GM12865 (cell line): ENCODE data around the gene BAIAP2.

Source experiments
- DNase-seq: peaks from one replicate; pipeline ENCODE4 v3.0.0; 2010; ENCODE audit warnings: low read depth
- H3K4me3 ChIP-seq: 2 replicates; pipeline ENCODE4 v1.5.1; 2011; ENCODE audit warnings: mild to moderate bottlenecking, low read depth, low read length, control low read depth
- TF ChIP-seq, protein P1 (sequence below): IDR thresholded peaks from 2 replicates; pipeline ENCODE4 v1.5.1; 2011; ENCODE audit warnings: low read length, control low read depth, low read depth, inconsistent platforms; ENCODE audit not compliant: insufficient read depth; ENCODE audit errors: missing control alignments

The BAIAP2 gene

DNA sequence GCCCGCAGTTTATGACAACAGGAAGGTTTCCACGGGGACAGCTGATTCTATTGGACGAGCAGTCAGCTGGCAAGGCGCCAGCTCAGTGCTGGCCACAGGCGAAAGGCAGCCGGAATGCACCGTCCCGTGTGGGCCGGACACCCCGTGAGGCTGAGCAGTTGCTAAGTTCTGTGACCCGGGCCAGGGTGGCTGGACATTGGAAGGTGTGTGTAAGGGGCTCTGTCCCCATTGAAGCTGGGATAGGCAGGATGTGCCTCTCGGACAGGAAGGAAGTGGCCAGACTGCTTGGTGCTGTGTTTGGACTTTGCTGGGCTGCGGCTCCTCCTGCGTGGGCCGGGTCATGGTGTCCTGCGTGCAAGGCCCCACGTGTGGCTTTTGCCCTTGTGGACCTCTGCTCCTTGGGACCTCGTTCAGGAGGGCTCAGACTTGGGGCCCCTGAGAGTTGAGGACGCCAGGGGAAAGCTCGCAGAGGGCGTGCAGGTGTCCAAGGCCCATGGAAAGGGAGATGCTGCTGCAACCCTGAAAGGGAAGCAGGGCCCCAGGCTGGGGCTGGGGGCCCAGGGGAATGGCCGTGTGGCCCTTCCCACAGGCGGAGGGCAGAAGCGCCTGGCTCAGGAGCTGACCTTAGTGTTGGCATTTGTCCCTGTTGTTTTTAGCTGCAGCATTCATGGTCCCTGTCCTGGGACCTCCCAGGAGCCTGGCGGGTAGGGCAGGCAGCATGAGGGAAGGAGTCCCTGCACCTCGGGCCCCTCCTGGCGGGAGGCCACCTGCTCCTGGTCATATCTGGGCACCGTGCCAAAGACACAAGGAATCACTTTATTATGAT, 10.0 kb downstream of the BAIAP2 start:
- no peak for DNase-seq
- no peak overlapping the region for H3K4me3 ChIP-seq
- TF ChIP-seq, protein P1, sequence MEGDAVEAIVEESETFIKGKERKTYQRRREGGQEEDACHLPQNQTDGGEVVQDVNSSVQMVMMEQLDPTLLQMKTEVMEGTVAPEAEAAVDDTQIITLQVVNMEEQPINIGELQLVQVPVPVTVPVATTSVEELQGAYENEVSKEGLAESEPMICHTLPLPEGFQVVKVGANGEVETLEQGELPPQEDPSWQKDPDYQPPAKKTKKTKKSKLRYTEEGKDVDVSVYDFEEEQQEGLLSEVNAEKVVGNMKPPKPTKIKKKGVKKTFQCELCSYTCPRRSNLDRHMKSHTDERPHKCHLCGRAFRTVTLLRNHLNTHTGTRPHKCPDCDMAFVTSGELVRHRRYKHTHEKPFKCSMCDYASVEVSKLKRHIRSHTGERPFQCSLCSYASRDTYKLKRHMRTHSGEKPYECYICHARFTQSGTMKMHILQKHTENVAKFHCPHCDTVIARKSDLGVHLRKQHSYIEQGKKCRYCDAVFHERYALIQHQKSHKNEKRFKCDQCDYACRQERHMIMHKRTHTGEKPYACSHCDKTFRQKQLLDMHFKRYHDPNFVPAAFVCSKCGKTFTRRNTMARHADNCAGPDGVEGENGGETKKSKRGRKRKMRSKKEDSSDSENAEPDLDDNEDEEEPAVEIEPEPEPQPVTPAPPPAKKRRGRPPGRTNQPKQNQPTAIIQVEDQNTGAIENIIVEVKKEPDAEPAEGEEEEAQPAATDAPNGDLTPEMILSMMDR = no peak

DNA sequence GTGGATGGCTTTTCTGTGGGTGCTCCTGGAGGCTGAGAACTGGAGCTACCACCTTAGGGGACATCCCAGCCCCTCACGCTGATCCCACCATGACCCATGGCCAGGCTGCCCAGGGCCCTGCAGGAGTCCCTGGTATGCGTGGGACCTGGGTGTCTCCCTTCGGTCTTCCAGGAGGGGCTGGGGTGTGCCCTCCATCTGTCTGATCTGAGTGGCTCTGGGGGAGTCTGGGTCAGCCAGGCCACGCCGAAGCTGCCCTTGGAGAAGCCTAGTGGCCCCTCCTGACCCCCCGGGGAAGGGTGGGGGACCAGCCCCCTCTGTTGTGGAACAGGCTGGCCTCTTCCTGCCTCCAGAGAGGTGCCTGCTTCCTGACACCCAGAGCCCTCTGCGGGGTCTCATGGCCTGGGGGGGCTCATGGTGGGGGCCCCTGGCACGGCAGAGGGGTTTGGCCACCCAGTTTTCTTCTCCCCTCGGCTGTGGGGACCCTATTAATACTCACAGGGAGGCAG, 10.7 kb downstream of the BAIAP2 start:
- no peak for DNase-seq
- TF ChIP-seq, protein P1 = no peak
- no peak overlapping the region for H3K4me3 ChIP-seq

DNA sequence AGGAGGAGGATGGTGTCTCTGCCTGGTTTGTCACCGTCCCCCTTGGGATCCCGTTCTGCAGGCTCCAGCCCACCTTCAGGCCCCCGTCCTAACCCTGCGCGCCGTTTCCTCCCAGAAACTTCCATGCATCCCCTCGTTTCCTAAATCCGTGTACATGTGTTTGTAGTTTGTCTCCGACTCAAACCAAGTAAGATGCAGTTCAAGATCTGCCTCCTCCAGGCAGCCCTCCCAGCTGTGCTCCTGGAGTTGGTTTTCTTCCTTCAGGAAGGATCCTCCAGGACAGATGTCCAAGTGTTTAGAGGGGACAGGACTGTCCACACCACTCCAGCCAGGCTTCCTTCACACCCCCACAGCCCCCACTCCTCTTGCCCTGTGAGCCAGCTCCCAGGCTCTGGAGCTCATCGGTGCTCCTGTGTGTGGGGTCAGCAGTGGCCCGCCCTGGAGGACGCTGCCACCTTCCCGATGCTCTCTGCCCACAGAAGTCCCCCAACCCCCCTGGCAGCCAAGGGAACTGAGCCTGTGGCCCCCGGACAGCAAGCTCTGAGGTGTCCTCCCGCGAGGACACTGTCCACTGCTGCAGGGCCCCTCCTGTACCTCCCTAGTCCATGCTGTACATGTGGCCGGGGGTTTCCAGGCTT, 11.3 kb downstream of the BAIAP2 start:
- no peak overlapping the region for H3K4me3 ChIP-seq
- TF ChIP-seq, protein P1 = no peak
- DNase-seq = no peak

DNA sequence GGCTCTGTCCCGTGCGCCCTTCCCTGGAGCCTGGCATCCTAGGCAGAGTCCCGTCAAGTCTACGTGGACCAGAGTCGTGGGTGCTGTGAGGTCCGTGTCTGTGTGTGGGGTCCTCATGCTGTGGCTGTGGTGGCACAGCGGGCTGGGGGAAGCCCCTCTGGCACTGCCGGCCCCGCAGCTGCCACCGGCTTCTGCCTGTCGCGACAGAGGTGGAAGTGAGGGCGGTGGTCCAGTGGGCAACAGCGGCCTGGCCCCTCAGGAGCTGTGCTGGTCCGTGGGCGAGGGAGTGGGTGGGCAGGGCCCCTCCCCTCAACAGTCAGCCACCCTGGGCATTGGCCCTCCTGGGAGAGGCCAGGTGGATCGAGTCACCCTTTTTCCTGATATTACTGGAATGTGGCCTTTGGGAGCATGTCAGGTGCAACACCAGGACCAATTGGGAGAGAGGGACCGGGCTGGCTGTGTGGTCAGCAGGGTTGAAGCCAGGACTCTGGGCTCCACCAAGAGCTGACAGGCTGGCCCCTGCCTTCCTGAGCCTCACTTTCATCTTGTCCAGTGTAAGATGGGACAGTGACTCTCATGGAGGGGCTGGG, 11.9 kb downstream of the BAIAP2 start:
- H3K4me3 ChIP-seq = no peak overlapping the region
- DNase-seq = no peak
- TF ChIP-seq, protein P1 = no peak

DNA sequence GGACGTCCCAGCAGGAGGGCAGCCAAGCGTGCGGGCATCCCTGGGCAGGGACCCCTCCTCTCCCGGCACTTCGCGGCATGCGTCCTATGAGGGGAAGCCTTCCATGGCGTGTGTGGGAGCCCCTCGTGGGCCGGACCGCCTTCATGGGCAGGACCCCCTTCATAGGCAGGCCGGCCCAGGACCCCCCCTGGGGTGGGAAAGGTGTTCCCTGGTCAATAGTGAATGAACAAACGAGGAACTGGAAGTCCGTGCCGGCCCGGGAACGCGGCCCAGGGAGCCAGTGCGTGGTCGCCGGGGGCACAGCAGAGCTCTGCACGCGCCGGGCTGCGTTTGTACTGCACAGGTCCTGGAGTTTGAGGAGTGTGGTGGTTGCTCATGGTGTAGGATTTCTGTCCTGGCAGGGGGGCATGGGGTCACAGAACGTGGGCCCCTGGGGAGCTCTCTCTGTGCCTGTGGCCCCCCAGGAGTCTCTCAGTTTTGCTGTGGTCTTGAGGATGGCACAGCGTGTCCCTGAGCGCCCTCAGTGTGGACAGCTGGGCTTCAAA, 13.9 kb downstream of the BAIAP2 start:
- TF ChIP-seq, protein P1 = no peak
- DNase-seq = no peak
- H3K4me3 ChIP-seq = no peak overlapping the region

DNA sequence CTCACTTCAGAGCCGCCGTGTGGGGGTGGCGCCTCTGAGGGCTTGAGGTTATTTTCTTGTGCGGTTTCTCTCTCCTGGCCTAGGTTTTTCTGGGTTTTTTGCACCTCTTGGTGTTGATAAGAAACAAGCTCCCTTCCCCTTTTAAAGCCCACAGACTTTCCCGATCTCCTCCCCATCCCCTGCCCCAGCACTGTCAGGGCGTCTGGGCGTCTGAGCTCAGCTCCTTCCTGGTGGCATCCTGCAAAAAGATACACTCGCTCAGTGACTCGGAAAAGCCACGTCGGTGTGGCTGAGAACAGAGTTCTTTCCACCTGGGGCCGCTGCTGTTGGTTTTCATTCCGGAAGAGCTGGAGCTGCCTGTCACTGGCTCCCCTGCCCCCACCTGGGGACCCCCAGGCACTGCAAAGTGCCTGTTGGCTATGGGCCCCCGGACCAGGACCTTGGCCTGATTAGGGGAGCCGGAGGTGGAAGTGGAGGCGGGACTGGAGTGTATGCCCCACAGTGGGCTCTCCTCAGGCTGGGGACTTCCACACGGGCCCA, 14.5 kb downstream of the BAIAP2 start:
- TF ChIP-seq, protein P1 = no peak
- peak; percentile 40 for DNase-seq
- H3K4me3 ChIP-seq = no peak overlapping the region
